Keratinocyte (primary cell): Measurements from ENCODE around the gene LMCD1. TPM values are rescaled to one million over a fixed set of nuclear protein-coding genes. Genes with fewer than 3 reads are reported as not detected.

Experiments
- DNase-seq: peaks from one replicate; pipeline ENCODE4 v3.0.0-alpha.2; 2011; ENCODE audit warnings: low read depth, missing footprints, low spot score
- FAIRE-seq: peaks from 2 replicates; lab custom pipeline; 2011; peaks lifted over from hg19 to GRCh38; lab: Jason Lieb, UNC
- H2AFZ ChIP-seq: 2 replicates; pipeline ENCODE4 v1.6.0; 2012; ENCODE audit warnings: low read length, control low read depth, inconsistent platforms; ENCODE audit not compliant: control insufficient read depth
- H3K27ac ChIP-seq: 2 replicates; pipeline ENCODE4 v1.5.1; 2011; ENCODE audit warnings: low read length; ENCODE audit not compliant: control insufficient read depth, insufficient read depth
- H3K27me3 ChIP-seq: 3 replicates; pipeline ENCODE4 v1.6.0; 2011; ENCODE audit warnings: low read length; ENCODE audit not compliant: control insufficient read depth, insufficient read depth; ENCODE audit errors: extremely low read depth
- H3K36me3 ChIP-seq, 2 experiments: 2 replicates in 1 of 2; 3 replicates in 1 of 2; pipeline ENCODE4 v1.5.1; 2011; ENCODE audit warnings: low read length in 2 of 2, mild to moderate bottlenecking in 1 of 2; ENCODE audit not compliant: control insufficient read depth in 2 of 2, insufficient read depth in 2 of 2; ENCODE audit errors: extremely low read depth in 1 of 2
- H3K4me1 ChIP-seq: 3 replicates; pipeline ENCODE4 v1.5.1; 2011; ENCODE audit warnings: low read length; ENCODE audit not compliant: control insufficient read depth, insufficient read depth; ENCODE audit errors: extremely low read depth
- H3K4me2 ChIP-seq: 3 replicates; pipeline ENCODE4 v1.6.0; 2011; ENCODE audit warnings: low read depth, low read length; ENCODE audit not compliant: control insufficient read depth, insufficient read depth; ENCODE audit errors: extremely low read depth
- H3K4me3 ChIP-seq, 3 experiments: fragments of 200-600 bp in 1 of 3; sonication (generic) in 1 of 3; 2 replicates in 2 of 3; 3 replicates in 1 of 3; pipeline ENCODE4 v1.5.1; 2011 to 2016; ENCODE audit warnings: low read length in 3 of 3, mild to moderate bottlenecking in 3 of 3, control low read depth in 2 of 3, inconsistent platforms in 1 of 3, low read depth in 1 of 3, mixed read lengths in 1 of 3, mixed run types in 1 of 3, moderate library complexity in 1 of 3; ENCODE audit not compliant: control insufficient read depth in 2 of 3, insufficient read depth in 2 of 3; ENCODE audit errors: extremely low read depth in 1 of 3
- H3K79me2 ChIP-seq: 2 replicates; pipeline ENCODE4 v1.6.0; 2012; ENCODE audit warnings: low read length; ENCODE audit not compliant: control insufficient read depth, insufficient read depth
- H3K9ac ChIP-seq: 3 replicates; pipeline ENCODE4 v1.6.0; 2011; ENCODE audit warnings: low read length; ENCODE audit not compliant: control insufficient read depth, insufficient read depth; ENCODE audit errors: extremely low read depth
- H3K9me1 ChIP-seq: 3 replicates; pipeline ENCODE4 v1.6.0; 2011; ENCODE audit warnings: low read length; ENCODE audit not compliant: control insufficient read depth, insufficient read depth; ENCODE audit errors: extremely low read depth
- H3K9me3 ChIP-seq: 2 replicates; pipeline ENCODE4 v1.5.1; 2012; ENCODE audit warnings: low read depth, low read length; ENCODE audit not compliant: control insufficient read depth
- H4K20me1 ChIP-seq: 3 replicates; pipeline ENCODE4 v1.6.0; 2011; ENCODE audit warnings: low read length; ENCODE audit not compliant: control insufficient read depth, insufficient read depth; ENCODE audit errors: extremely low read depth
- CTCF ChIP-seq, 3 experiments: IDR thresholded peaks in 1 of 3; conservative IDR thresholded peaks in 1 of 3; optimal IDR thresholded peaks in 1 of 3; 2 replicates in 2 of 3; 3 replicates in 1 of 3; pipeline versions ENCODE3 to v1.5.1; 2011; ENCODE audit warnings: low read length in 3 of 3, mild to moderate bottlenecking in 3 of 3, moderate library complexity in 2 of 3, control low read depth in 1 of 3, inconsistent platforms in 1 of 3; ENCODE audit not compliant: insufficient read depth in 2 of 3; ENCODE audit errors: extremely low read depth in 1 of 3
- EZH2 ChIP-seq: IDR thresholded peaks from one replicate; pipeline ENCODE4 v1.6.1; 2012; ENCODE audit warnings: inconsistent platforms, mild to moderate bottlenecking, low read length, moderate library complexity
- dilution Hi-C: fragments of 300-500 bp; cut with MboI; formaldehyde crosslinking; loops from one replicate; pipeline ENCODE4 v1.7.0; 2020; ENCODE audit warnings: low sequenced_read_pairs; ENCODE audit not compliant: extremely low pct_ligation_motif_present
- polyA plus RNA-seq, 5 experiments: library from polyadenylated mRNA; depleted of rRNA in 3 of 5; stranded (reverse) in 3 of 5; stranded (forward) in 1 of 5; unstranded in 1 of 5; fragments of >200 nt; gene quantifications; 1 replicate in 1 of 5; 2 replicates in 3 of 5; 3 replicates in 1 of 5; pipeline versions ENCODE4 v1.2.1 to v1.2.3, GENCODE V29; 2011 to 2012; ENCODE audit warnings: missing spikeins in 2 of 5, low read depth in 1 of 5, low replicate concordance in 1 of 5

Gene LMCD1
- polyA plus RNA-seq, 1 donor (not counting 4 experiments of a cell fraction or from before 2014, with no cell fraction given) = 3.7 TPM

GRCh38 chr3:8489278-8489792, 12.3 kb upstream of the LMCD1 start:
- Histone ChIP-seq H4K20me1 (no peaks in the 10 kb centered on the region), H3K9me3 (no peaks in the 10 kb centered on the region), H3K27me3 (no peaks in the 10 kb centered on the region), H3K79me2 (no peaks in the 10 kb centered on the region), H3K9me1 (no peaks in the 10 kb centered on the region), H2AFZ (no peak overlapping the region), H3K36me3 (no peaks in the 10 kb centered on the region), H3K9ac (no peak overlapping the region), H3K4me1 (no peaks in the 10 kb centered on the region), H3K4me2 (no peak overlapping the region), H3K27ac (no peak overlapping the region), H3K4me3 (no peak overlapping the region)
- dilution Hi-C loops = no loop called here
- no peak for TF ChIP-seq EZH2
- FAIRE-seq (no peak), DNase-seq (no peak)

DNA sequence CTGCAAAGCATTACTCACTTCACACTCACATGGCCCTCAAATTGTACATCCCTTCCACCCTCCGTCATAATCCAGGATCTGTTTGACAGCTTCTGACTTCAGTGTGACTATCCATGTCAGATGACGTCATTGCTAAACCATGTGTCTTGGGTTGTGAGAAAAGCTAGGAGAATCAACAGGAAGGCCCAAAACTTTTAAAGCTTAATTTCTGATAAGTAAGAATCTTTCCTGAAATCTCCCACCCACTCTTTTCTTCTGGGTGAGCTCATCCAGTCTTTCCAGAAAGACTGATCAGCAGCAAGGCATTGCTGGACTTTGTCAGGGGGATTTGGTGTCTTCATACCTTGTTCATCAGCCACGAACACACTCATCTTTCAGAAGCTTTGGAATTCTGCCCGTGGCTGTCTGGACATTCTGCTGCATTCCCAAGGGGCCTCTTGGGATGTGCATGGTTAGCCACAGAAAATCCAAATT, 11.5 kb upstream of the LMCD1 start:
- Histone ChIP-seq H3K4me2 (no peak overlapping the region), H3K9me3 (no peaks in the 10 kb centered on the region), H3K36me3 (no peaks in the 10 kb centered on the region), H3K27ac (no peak overlapping the region), H3K27me3 (no peaks in the 10 kb centered on the region), H3K4me3 (no peak overlapping the region), H3K4me1 (no peaks in the 10 kb centered on the region), H3K9ac (no peak overlapping the region), H4K20me1 (no peaks in the 10 kb centered on the region), H3K79me2 (no peaks in the 10 kb centered on the region), H3K9me1 (no peaks in the 10 kb centered on the region), H2AFZ (no peak overlapping the region)
- dilution Hi-C loops = no loop called here
- DNase-seq (no peak), FAIRE-seq (peak; percentile 86)
- TF ChIP-seq CTCF (optimal IDR thresholded peaks at IDR 0.05 in 1 of 3, IDR thresholded peaks at IDR 0.05 in 1 of 3, conservative IDR thresholded peaks at IDR 0.05 in 1 of 3; ENCODE audit: extremely low read depth in 1 of 3, insufficient read depth in 2 of 3, low read length in 3 of 3) = no peak
- no peak for TF ChIP-seq EZH2
